HepG2 (cell line): Measurements from ENCODE around the gene BCL2L1. TPM values are rescaled to one million over a fixed set of nuclear protein-coding genes. Genes with fewer than 3 reads are reported as not detected.

Experiments used
- RBM22 ChIP-seq: fragments of 200-400 bp; formaldehyde crosslinking; optimal IDR thresholded peaks from 2 replicates; pipeline ENCODE3; 2017; ENCODE audit warnings: mild to moderate bottlenecking, low read length, moderate library complexity
- RXRA ChIP-seq: sonication (generic); formaldehyde crosslinking; IDR thresholded peaks from 2 replicates; pipeline ENCODE4 v1.5.1; 2020; ENCODE audit warnings: missing genetic modification reagents
- SAFB2 ChIP-seq: sonication (generic); formaldehyde crosslinking; IDR thresholded peaks from 2 replicates; pipeline ENCODE4 v1.5.1; 2020; ENCODE audit warnings: missing genetic modification reagents, low read depth, mild to moderate bottlenecking, borderline replicate concordance
- SMYD3 ChIP-seq: sonication (generic); formaldehyde crosslinking; IDR thresholded peaks from 2 replicates; pipeline ENCODE4 v1.8.1; 2023; ENCODE audit warnings: mild to moderate bottlenecking, missing genetic modification reagents
- SRSF4 ChIP-seq: fragments of 200-400 bp; formaldehyde crosslinking; IDR thresholded peaks from one replicate; pipeline ENCODE4 v1.6.1; 2018; ENCODE audit warnings: mild to moderate bottlenecking, low read depth, low read length, moderate library complexity; ENCODE audit not compliant: poor library complexity, severe bottlenecking
- TFDP1 ChIP-seq: IDR thresholded peaks from 2 replicates; pipeline ENCODE4 v1.6.1; 2016; ENCODE audit warnings: missing compliant biosample characterization, missing genetic modification reagents, borderline replicate concordance
- ZBTB3 ChIP-seq: sonication (generic); formaldehyde crosslinking; IDR thresholded peaks from 2 replicates; pipeline ENCODE4 v1.4.0; 2020; ENCODE audit warnings: low read depth, mild to moderate bottlenecking, moderate library complexity, missing genetic modification reagents, borderline replicate concordance
- ZBTB43 ChIP-seq: sonication (generic); formaldehyde crosslinking; conservative IDR thresholded peaks from 2 replicates; pipeline ENCODE4 v1.4.0; 2020; ENCODE audit warnings: missing genetic modification reagents
- ZMAT3 ChIP-seq: sonication (generic); formaldehyde crosslinking; conservative IDR thresholded peaks from 2 replicates; pipeline ENCODE4 v1.7.0; 2021; ENCODE audit warnings: missing genetic modification reagents
- ZNF44 ChIP-seq: sonication (generic); formaldehyde crosslinking; IDR thresholded peaks from 2 replicates; pipeline ENCODE4 v1.5.1; 2020; ENCODE audit warnings: mild to moderate bottlenecking, missing genetic modification reagents
- ZNF616 ChIP-seq: sonication (generic); formaldehyde crosslinking; IDR thresholded peaks from 2 replicates; pipeline ENCODE4 v1.5.0; 2020; ENCODE audit warnings: low read depth, mild to moderate bottlenecking, missing genetic modification reagents
- polyA plus RNA-seq, 8 experiments: library from polyadenylated mRNA; depleted of rRNA in 3 of 8; stranded (reverse) in 7 of 8; unstranded in 1 of 8; fragments of >200 nt; fragmentation: Illumina TruSeq in 4 of 8; extraction: Trizol in 4 of 8; gene quantifications; 2 replicates each; pipeline versions ENCODE4 v1.2.1 to v1.2.3, GENCODE V29; 2011 to 2016; ENCODE audit warnings: low read depth in 4 of 8, missing spikeins in 1 of 8, mixed read lengths in 1 of 8; ENCODE audit not compliant: insufficient read depth in 1 of 8
- total RNA-seq, 5 experiments: library from RNA; depleted of rRNA; stranded (reverse); fragments of >200 nt; fragmentation: Illumina TruSeq; extraction: Trizol; gene quantifications; 2 replicates each; pipeline ENCODE4 v1.2.3, GENCODE V29; 2016; ENCODE audit warnings: low read depth in 1 of 5
- TF ChIP-seq, protein P1 (sequence below): sonication (generic); formaldehyde crosslinking; IDR thresholded peaks from 2 replicates; pipeline ENCODE4 v1.5.0; 2020; ENCODE audit warnings: mild to moderate bottlenecking, missing genetic modification reagents
- TF ChIP-seq, protein P2 (sequence below): conservative IDR thresholded peaks from 2 replicates; pipeline ENCODE4 v1.6.1; 2018; ENCODE audit warnings: missing genetic modification reagents
- TF ChIP-seq, protein P3 (sequence below): sonication (generic); formaldehyde crosslinking; IDR thresholded peaks from 2 replicates; pipeline ENCODE4 v1.4.0; 2020; ENCODE audit warnings: missing genetic modification reagents
- TF ChIP-seq, protein P4 (sequence below): IDR thresholded peaks from 2 replicates; pipeline ENCODE4 v1.6.1; 2016; ENCODE audit warnings: missing compliant biosample characterization, missing genetic modification reagents, borderline replicate concordance

The BCL2L1 gene
- total and polyA plus RNA-seq, 2 of the 13 experiments (the other 11 are each of a cell fraction or from before 2014, with no cell fraction given) = 164 to 258 TPM

- TF ChIP-seq, protein P1, sequence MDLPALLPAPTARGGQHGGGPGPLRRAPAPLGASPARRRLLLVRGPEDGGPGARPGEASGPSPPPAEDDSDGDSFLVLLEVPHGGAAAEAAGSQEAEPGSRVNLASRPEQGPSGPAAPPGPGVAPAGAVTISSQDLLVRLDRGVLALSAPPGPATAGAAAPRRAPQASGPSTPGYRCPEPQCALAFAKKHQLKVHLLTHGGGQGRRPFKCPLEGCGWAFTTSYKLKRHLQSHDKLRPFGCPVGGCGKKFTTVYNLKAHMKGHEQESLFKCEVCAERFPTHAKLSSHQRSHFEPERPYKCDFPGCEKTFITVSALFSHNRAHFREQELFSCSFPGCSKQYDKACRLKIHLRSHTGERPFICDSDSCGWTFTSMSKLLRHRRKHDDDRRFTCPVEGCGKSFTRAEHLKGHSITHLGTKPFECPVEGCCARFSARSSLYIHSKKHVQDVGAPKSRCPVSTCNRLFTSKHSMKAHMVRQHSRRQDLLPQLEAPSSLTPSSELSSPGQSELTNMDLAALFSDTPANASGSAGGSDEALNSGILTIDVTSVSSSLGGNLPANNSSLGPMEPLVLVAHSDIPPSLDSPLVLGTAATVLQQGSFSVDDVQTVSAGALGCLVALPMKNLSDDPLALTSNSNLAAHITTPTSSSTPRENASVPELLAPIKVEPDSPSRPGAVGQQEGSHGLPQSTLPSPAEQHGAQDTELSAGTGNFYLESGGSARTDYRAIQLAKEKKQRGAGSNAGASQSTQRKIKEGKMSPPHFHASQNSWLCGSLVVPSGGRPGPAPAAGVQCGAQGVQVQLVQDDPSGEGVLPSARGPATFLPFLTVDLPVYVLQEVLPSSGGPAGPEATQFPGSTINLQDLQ (CRISPR knock-in tag) = 0 out of 2 replicates have a peak, but pooled peaks have one; percentile 54
- TF ChIP-seq, protein P2, sequence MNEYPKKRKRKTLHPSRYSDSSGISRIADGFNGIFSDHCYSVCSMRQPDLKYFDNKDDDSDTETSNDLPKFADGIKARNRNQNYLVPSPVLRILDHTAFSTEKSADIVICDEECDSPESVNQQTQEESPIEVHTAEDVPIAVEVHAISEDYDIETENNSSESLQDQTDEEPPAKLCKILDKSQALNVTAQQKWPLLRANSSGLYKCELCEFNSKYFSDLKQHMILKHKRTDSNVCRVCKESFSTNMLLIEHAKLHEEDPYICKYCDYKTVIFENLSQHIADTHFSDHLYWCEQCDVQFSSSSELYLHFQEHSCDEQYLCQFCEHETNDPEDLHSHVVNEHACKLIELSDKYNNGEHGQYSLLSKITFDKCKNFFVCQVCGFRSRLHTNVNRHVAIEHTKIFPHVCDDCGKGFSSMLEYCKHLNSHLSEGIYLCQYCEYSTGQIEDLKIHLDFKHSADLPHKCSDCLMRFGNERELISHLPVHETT (CRISPR knock-in tag) = no peak
- TF ChIP-seq, protein P3, sequence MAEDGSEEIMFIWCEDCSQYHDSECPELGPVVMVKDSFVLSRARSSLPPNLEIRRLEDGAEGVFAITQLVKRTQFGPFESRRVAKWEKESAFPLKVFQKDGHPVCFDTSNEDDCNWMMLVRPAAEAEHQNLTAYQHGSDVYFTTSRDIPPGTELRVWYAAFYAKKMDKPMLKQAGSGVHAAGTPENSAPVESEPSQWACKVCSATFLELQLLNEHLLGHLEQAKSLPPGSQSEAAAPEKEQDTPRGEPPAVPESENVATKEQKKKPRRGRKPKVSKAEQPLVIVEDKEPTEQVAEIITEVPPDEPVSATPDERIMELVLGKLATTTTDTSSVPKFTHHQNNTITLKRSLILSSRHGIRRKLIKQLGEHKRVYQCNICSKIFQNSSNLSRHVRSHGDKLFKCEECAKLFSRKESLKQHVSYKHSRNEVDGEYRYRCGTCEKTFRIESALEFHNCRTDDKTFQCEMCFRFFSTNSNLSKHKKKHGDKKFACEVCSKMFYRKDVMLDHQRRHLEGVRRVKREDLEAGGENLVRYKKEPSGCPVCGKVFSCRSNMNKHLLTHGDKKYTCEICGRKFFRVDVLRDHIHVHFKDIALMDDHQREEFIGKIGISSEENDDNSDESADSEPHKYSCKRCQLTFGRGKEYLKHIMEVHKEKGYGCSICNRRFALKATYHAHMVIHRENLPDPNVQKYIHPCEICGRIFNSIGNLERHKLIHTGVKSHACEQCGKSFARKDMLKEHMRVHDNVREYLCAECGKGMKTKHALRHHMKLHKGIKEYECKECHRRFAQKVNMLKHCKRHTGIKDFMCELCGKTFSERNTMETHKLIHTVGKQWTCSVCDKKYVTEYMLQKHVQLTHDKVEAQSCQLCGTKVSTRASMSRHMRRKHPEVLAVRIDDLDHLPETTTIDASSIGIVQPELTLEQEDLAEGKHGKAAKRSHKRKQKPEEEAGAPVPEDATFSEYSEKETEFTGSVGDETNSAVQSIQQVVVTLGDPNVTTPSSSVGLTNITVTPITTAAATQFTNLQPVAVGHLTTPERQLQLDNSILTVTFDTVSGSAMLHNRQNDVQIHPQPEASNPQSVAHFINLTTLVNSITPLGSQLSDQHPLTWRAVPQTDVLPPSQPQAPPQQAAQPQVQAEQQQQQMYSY (CRISPR knock-in tag) = no peak
- TF ChIP-seq ZNF616 (0 out of 2 replicates have a peak, but pooled peaks have one; percentile 35), SMYD3 (CRISPR knock-in tag) (0 out of 2 replicates have a peak, but pooled peaks have one; percentile 28), TFDP1 (CRISPR knock-in tag) (no peak), RBM22 (peak; percentile 84), RXRA (CRISPR knock-in tag) (peak; percentile 50; the same call in 1 of the 2 replicates), SRSF4 (peak; percentile 47), ZBTB43 (CRISPR knock-in tag) (0 out of 2 replicates have a peak, but pooled peaks have one; percentile 25), ZMAT3 (peak; percentile 81; the same call in 1 of the 2 replicates), ZNF44 (CRISPR knock-in tag) (no peak; the same call in 1 of the 2 replicates), ZBTB3 (CRISPR knock-in tag) (no peak; the same call in 1 of the 2 replicates), SAFB2 (CRISPR knock-in tag) (peak; percentile 53; the same call in 1 of the 2 replicates)
- TF ChIP-seq, protein P4, sequence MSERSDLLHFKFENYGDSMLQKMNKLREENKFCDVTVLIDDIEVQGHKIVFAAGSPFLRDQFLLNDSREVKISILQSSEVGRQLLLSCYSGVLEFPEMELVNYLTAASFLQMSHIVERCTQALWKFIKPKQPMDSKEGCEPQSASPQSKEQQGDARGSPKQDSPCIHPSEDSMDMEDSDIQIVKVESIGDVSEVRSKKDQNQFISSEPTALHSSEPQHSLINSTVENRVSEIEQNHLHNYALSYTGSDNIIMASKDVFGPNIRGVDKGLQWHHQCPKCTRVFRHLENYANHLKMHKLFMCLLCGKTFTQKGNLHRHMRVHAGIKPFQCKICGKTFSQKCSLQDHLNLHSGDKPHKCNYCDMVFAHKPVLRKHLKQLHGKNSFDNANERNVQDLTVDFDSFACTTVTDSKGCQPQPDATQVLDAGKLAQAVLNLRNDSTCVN = peak; percentile 59; the same call in 1 of the 2 replicates
These were observed 1.0 kb downstream of the BCL2L1 start (continued) for GRCh38 chr20:31721408-31722256.
